ENCODE data around the gene NARS2.

Gene NARS2

GRCh38 chr11:78497293-78497692 is 77.4 kb downstream of the NARS2 start:
- Histone ChIP-seq H3K4me1 (ENCODE audit: low read depth, poor library complexity, severe bottlenecking) (peaks cover 17% of the 10 kb centered on the region), H3K27me3 (ENCODE audit: insufficient read depth, low read depth) (no peaks in the 10 kb centered on the region), H3K79me2 (ENCODE audit: insufficient read depth, low read depth) (no peaks in the 10 kb centered on the region), H3K36me3 (ENCODE audit: insufficient read depth) (no peaks in the 10 kb centered on the region), H3K27ac (no peak overlapping the region), H4K20me1 (ENCODE audit: insufficient read depth) (no peaks in the 10 kb centered on the region), H3K4me3 (IDR thresholded peaks at IDR 0.05; ENCODE audit: insufficient read depth, low read depth, low read length) (no peak overlapping the region), H3K4me2 (no peak overlapping the region), H3K9ac (no peak overlapping the region), H2AFZ (ENCODE audit: low read depth) (no peak overlapping the region)
- no peak for TF ChIP-seq CTCF (conservative IDR thresholded peaks at IDR 0.05; ENCODE audit: low read depth, low read length)

- H3K27ac ChIP-seq, result no peak overlapping the region
- H3K4me1 ChIP-seq (ENCODE audit: low read depth, poor library complexity, severe bottlenecking), result peaks cover 17% of the 10 kb centered on the region
- no peak overlapping the region for H3K4me2 ChIP-seq
- no peaks in the 10 kb centered on the region for H3K36me3 ChIP-seq (ENCODE audit: insufficient read depth)
- no peaks in the 10 kb centered on the region for H4K20me1 ChIP-seq (ENCODE audit: insufficient read depth)
- no peak overlapping the region for H3K9ac ChIP-seq
- H3K27me3 ChIP-seq (ENCODE audit: insufficient read depth, low read depth), result no peaks in the 10 kb centered on the region
- TF ChIP-seq CTCF (conservative IDR thresholded peaks at IDR 0.05; ENCODE audit: low read depth, low read length), result no peak
- no peaks in the 10 kb centered on the region for H3K79me2 ChIP-seq (ENCODE audit: insufficient read depth, low read depth)
- no peak overlapping the region for H3K4me3 ChIP-seq (IDR thresholded peaks at IDR 0.05; ENCODE audit: insufficient read depth, low read depth, low read length)
- H2AFZ ChIP-seq (ENCODE audit: low read depth), result no peak overlapping the region
Observed at GRCh38 chr11:78493413-78493975, 81.2 kb downstream of the NARS2 start.

GRCh38 chr11:78492973-78493372 is 81.7 kb downstream of the NARS2 start:
- Histone ChIP-seq H3K27me3 (ENCODE audit: insufficient read depth, low read depth) (no peaks in the 10 kb centered on the region), H3K4me2 (no peak overlapping the region), H3K4me3 (IDR thresholded peaks at IDR 0.05; ENCODE audit: insufficient read depth, low read depth, low read length) (no peak overlapping the region), H3K79me2 (ENCODE audit: insufficient read depth, low read depth) (no peaks in the 10 kb centered on the region), H2AFZ (ENCODE audit: low read depth) (no peak overlapping the region), H3K4me1 (ENCODE audit: low read depth, poor library complexity, severe bottlenecking) (peaks cover 16% of the 10 kb centered on the region), H3K27ac (no peak overlapping the region), H3K9ac (no peak overlapping the region), H4K20me1 (ENCODE audit: insufficient read depth) (no peaks in the 10 kb centered on the region), H3K36me3 (ENCODE audit: insufficient read depth) (no peaks in the 10 kb centered on the region)
- no peak for TF ChIP-seq CTCF (conservative IDR thresholded peaks at IDR 0.05; ENCODE audit: low read depth, low read length)

GRCh38 chr11:78489184-78489583 is 85.5 kb downstream of the NARS2 start:
- no peak for TF ChIP-seq CTCF (conservative IDR thresholded peaks at IDR 0.05; ENCODE audit: low read depth, low read length)
- Histone ChIP-seq H3K4me1 (ENCODE audit: low read depth, poor library complexity, severe bottlenecking) (peaks cover 4% of the 10 kb centered on the region), H3K36me3 (ENCODE audit: insufficient read depth) (no peaks in the 10 kb centered on the region)

More at GRCh38 chr11:78489184-78489583, 85.5 kb downstream of the NARS2 start:
- Histone ChIP-seq H3K79me2 (ENCODE audit: insufficient read depth, low read depth) (no peaks in the 10 kb centered on the region), H3K9ac (no peak overlapping the region), H3K4me3 (IDR thresholded peaks at IDR 0.05; ENCODE audit: insufficient read depth, low read depth, low read length) (no peak overlapping the region), H3K27ac (no peak overlapping the region), H2AFZ (ENCODE audit: low read depth) (no peak overlapping the region), H3K27me3 (ENCODE audit: insufficient read depth, low read depth) (no peaks in the 10 kb centered on the region), H4K20me1 (ENCODE audit: insufficient read depth) (no peaks in the 10 kb centered on the region), H3K4me2 (no peak overlapping the region)
